Activated naive CD8-positive, alpha-beta T cell (primary cell): Measurements from ENCODE around the gene NOG.
A peak's percentile ranks its signal among the peaks of the same experiment; 100 is the strongest.

Experiments used
- H3K27ac Mint-ChIP-seq: one replicate; pipeline ENCODE4 v1.8.0; 2021; ENCODE audit warnings: mixed read lengths
- H3K27me3 Mint-ChIP-seq: one replicate; pipeline ENCODE4 v1.8.0; 2021; ENCODE audit warnings: mixed read lengths
- H3K36me3 Mint-ChIP-seq: one replicate; pipeline ENCODE4 v1.8.0; 2021; ENCODE audit warnings: mixed read lengths
- H3K4me1 Mint-ChIP-seq: one replicate; pipeline ENCODE4 v1.8.0; 2021; ENCODE audit warnings: low read depth, mixed read lengths
- H3K4me3 Mint-ChIP-seq: one replicate; pipeline ENCODE4 v1.8.0; 2021; ENCODE audit warnings: mild to moderate bottlenecking, mixed read lengths
- H3K9me3 Mint-ChIP-seq: one replicate; pipeline ENCODE4 v1.8.0; 2021; ENCODE audit warnings: low read depth, mixed read lengths

Gene NOG

DNA sequence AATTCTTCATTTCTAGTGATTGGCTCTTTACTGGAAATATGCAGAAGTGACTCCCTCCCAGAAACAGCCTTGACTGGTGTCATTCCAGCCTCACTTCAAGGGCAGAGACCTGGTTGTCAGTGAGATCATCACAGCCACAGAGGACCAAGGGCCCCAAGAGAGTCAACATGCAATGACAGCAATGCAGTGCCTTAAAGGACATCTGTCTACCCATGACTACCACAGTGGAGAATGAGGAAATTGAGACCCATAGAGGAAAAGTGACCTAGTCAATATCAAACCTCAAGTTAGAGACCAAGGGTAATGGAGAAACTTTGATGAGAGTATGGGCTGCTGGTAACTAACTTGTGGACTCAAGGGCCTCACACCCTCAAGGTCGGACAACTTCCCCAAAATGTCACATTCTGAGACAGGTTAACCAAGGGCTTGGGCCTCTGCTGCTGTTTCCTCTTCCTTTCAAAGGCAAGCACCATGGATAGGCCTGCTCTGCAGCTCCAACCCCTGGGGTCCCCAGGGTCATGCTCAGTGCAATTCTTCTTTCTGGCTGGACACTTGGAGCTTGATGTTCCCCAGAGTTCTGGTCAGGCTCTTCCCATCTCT, 11.3 kb downstream of the NOG start:
- Mint-ChIP-seq H3K4me3 (no peak overlapping the region), H3K27me3 (no peaks in the 10 kb centered on the region), H3K9me3 (no peaks in the 10 kb centered on the region), H3K36me3 (peaks cover 4% of the 10 kb centered on the region), H3K27ac (peak overlapping the region; percentile 58), H3K4me1 (peaks cover 57% of the 10 kb centered on the region)

DNA sequence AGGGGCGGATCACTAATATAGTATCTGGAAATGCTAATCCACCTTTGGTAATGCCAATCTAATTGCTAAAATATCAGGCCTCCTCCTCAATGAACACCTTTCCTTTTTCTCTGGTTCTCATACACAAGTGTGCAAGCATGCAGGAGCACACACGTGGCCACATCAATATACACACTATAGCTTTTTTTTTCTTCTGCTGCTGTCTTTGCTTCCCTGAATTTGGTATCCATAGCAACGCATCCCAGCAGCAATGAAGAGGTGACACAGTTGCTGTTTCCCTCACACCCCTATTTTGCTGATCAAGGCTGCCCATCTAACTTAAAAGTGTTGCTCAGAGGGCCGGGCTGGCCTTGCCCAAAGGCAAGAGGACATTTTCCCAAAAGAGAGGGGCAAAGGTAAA, 15.4 kb downstream of the NOG start:
- H3K27me3 Mint-ChIP-seq = no peaks in the 10 kb centered on the region
- H3K36me3 Mint-ChIP-seq = peaks cover 2% of the 10 kb centered on the region
- H3K4me1 Mint-ChIP-seq = peaks cover 18% of the 10 kb centered on the region
- no peaks in the 10 kb centered on the region for H3K9me3 Mint-ChIP-seq
- no peak overlapping the region for H3K4me3 Mint-ChIP-seq
- no peak overlapping the region for H3K27ac Mint-ChIP-seq

- no peak overlapping the region for H3K27ac Mint-ChIP-seq
- peaks cover 8% of the 10 kb centered on the region for H3K4me1 Mint-ChIP-seq
- no peak overlapping the region for H3K4me3 Mint-ChIP-seq
- no peaks in the 10 kb centered on the region for H3K27me3 Mint-ChIP-seq
- peaks cover 2% of the 10 kb centered on the region for H3K36me3 Mint-ChIP-seq
- no peaks in the 10 kb centered on the region for H3K9me3 Mint-ChIP-seq
Observed at GRCh38 chr17:56610321-56610720, 16.8 kb downstream of the NOG start.

DNA sequence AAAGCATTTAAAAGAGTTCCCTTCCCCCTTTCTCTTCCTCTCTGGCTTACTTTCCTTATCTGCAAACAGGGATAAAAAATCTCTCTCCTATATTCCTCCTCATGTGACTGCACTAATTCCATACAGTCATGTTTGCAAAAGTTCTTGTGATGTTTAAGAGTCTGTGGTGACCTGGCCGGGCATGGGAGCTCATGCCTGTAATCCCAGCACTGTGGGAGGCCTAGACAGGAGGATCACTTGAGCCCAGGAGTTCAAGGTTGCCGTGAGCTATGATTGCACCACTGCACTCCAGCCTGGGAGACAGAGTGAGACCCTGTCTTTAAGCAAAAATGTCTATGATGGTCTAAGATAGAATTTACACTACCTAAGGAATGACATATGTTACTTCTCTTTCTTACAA, 19.6 kb downstream of the NOG start:
- no peaks in the 10 kb centered on the region for H3K4me1 Mint-ChIP-seq
- no peaks in the 10 kb centered on the region for H3K27me3 Mint-ChIP-seq
- no peak overlapping the region for H3K27ac Mint-ChIP-seq
- no peaks in the 10 kb centered on the region for H3K36me3 Mint-ChIP-seq
- no peak overlapping the region for H3K4me3 Mint-ChIP-seq
- H3K9me3 Mint-ChIP-seq = no peaks in the 10 kb centered on the region

- H3K27ac Mint-ChIP-seq = no peak overlapping the region
- no peaks in the 10 kb centered on the region for H3K9me3 Mint-ChIP-seq
- no peaks in the 10 kb centered on the region for H3K27me3 Mint-ChIP-seq
- H3K4me3 Mint-ChIP-seq = no peak overlapping the region
- H3K36me3 Mint-ChIP-seq = no peaks in the 10 kb centered on the region
- H3K4me1 Mint-ChIP-seq = no peaks in the 10 kb centered on the region
Observed at GRCh38 chr17:56614522-56614921, 21.0 kb downstream of the NOG start.

- Mint-ChIP-seq H3K27me3 (no peaks in the 10 kb centered on the region), H3K4me1 (no peaks in the 10 kb centered on the region), H3K27ac (no peak overlapping the region), H3K36me3 (no peaks in the 10 kb centered on the region), H3K9me3 (no peaks in the 10 kb centered on the region), H3K4me3 (no peak overlapping the region)
Observed at GRCh38 chr17:56616239-56616638, 22.7 kb downstream of the NOG start.

GRCh38 chr17:56623383-56623782, 29.9 kb downstream of the NOG start:
- Mint-ChIP-seq H3K36me3 (no peaks in the 10 kb centered on the region), H3K4me1 (no peaks in the 10 kb centered on the region), H3K9me3 (no peaks in the 10 kb centered on the region), H3K4me3 (no peak overlapping the region), H3K27me3 (no peaks in the 10 kb centered on the region), H3K27ac (no peak overlapping the region)

DNA sequence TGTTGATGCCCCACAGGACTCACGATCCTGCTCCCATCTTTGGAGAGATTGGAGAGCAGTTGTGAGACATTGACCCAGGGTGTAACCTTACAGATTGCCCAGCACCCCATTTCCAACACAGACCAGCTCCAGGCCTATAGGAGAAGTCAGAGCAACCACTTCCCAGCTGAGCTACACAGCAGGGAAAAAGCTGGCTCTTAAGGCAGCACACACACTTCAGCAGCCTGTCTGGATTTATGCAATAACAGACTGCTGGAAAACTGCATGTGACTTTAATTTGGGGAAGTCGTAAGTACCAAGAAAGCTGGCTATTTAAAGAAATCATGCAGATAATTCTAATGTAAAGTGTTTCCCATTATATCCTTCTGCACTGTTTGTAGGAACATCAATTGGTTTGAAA, 30.8 kb downstream of the NOG start:
- no peaks in the 10 kb centered on the region for H3K4me1 Mint-ChIP-seq
- no peaks in the 10 kb centered on the region for H3K27me3 Mint-ChIP-seq
- no peak overlapping the region for H3K4me3 Mint-ChIP-seq

DNA sequence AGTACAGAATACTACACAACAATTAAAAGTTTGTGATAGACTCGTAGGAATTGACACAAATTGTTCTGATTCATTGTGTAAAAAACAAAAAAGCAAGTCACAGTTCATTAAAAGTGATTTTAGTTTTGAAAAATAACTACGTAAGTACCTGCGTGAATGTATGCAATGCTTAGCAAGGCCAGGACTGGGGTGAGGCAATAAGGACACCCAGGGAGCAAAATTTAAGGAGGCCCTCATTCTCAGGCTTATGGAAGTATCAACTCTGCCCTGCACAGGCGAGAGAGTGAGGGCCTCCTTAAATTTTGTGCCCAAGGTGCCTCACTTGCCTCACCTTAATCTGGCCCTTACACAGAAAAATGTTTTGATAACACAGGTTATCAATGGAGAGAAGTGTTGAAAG, 31.4 kb downstream of the NOG start:
- Mint-ChIP-seq H3K27me3 (no peaks in the 10 kb centered on the region), H3K27ac (no peak overlapping the region), H3K4me1 (peaks cover under 1% of the 10 kb centered on the region), H3K9me3 (no peaks in the 10 kb centered on the region), H3K4me3 (no peak overlapping the region), H3K36me3 (no peaks in the 10 kb centered on the region)

More for the DNA sequence above, 30.8 kb downstream of the NOG start:
- H3K27ac Mint-ChIP-seq = no peak overlapping the region
- no peaks in the 10 kb centered on the region for H3K36me3 Mint-ChIP-seq
- H3K9me3 Mint-ChIP-seq = no peaks in the 10 kb centered on the region

DNA sequence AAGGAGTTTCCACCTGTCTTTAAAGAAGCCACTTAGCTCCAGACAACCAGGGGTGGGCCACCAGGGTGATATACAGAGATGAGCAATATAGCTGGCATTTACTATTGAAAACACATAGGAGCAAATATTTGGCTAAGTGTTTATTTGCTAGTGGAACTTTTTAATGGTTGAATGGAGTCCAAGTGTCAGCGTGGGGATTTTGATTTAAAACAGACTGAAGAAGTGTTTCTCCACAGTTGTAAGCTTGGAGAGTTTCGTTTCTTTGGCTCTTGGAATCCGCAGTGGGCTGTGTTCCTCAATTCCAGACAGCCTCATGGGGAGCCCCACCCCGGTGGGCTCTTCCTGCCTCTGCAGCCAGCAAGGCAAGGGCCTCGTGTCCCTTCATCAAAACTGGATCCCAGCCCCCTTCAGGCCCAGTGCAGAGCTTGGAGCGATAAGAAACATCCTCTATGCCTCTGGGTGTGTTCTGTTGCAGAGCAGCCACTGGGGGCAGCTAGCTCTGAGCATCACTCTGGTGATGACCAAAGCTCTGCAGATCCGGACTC, 36.1 kb downstream of the NOG start:
- H3K27me3 Mint-ChIP-seq = no peaks in the 10 kb centered on the region
- no peak overlapping the region for H3K4me3 Mint-ChIP-seq
- peaks cover 3% of the 10 kb centered on the region for H3K4me1 Mint-ChIP-seq
- H3K36me3 Mint-ChIP-seq = no peaks in the 10 kb centered on the region
- no peaks in the 10 kb centered on the region for H3K9me3 Mint-ChIP-seq
- H3K27ac Mint-ChIP-seq = no peak overlapping the region

DNA sequence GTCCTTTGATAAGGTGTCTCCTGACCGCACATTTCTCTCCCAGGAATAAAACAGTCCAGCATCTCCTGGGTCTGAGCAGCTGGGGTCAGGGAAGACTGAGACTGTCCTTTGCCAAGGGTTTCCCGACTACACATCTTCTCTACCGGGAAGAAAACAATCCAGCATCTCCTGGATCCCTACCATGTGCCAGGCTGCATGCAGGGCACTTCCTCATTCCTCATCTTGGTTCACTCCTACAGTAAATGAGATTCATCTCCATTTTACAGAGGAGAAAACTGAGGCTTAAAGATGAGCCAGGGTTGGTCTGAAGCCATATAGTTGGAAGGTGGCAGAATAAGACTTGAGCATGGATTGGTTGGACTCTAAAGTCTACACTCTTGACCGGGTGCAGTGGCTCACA, 36.7 kb downstream of the NOG start:
- Mint-ChIP-seq H3K9me3 (no peaks in the 10 kb centered on the region), H3K27ac (no peak overlapping the region), H3K36me3 (no peaks in the 10 kb centered on the region), H3K27me3 (no peaks in the 10 kb centered on the region), H3K4me1 (peaks cover 3% of the 10 kb centered on the region), H3K4me3 (no peak overlapping the region)

DNA sequence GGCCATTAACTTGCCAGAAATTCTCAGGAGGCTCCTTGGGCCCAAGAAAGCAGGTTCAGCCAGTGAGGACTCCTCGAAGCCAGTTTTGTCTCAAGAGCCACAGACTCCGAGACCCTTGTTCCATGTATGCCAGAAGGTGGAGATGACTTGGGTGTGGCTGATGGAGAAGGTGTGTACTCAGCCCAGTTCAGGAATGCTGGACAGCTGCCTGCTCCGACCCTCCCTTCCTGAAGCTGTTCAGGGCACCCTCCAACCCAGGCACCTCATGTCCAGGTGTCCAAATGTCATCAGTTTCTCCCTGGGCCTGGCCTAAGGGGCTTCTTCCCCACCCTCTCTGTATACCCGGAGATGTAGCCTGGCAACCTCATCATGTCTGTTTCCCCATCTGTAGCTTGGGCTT, 40.2 kb downstream of the NOG start:
- H3K36me3 Mint-ChIP-seq = no peaks in the 10 kb centered on the region
- no peaks in the 10 kb centered on the region for H3K9me3 Mint-ChIP-seq
- H3K4me1 Mint-ChIP-seq = peaks cover 3% of the 10 kb centered on the region
- no peaks in the 10 kb centered on the region for H3K27me3 Mint-ChIP-seq
- H3K27ac Mint-ChIP-seq = no peak overlapping the region
- H3K4me3 Mint-ChIP-seq = no peak overlapping the region

DNA sequence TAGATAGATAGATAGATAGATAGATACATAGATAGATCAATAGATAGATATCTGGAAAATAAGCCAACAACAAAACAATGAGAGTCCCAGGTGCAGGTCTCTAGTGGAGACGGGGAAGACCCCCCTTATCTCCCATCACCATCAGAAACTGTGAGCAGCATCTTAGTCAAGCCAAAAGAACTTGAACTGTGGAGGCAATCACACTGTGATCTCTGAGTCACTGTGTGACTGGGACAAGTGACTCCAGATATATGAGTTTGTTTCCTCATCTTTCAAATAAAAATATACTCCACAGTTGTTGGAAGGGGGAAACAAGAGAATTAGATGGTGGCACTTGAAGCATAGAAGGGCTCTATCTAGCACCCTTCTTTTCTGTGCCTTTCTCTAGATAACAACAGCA, 42.1 kb downstream of the NOG start:
- H3K27me3 Mint-ChIP-seq = no peaks in the 10 kb centered on the region
- H3K4me1 Mint-ChIP-seq = peaks cover 6% of the 10 kb centered on the region
- no peaks in the 10 kb centered on the region for H3K36me3 Mint-ChIP-seq
- no peak overlapping the region for H3K4me3 Mint-ChIP-seq
- H3K9me3 Mint-ChIP-seq = no peaks in the 10 kb centered on the region
- no peak overlapping the region for H3K27ac Mint-ChIP-seq

- no peak overlapping the region for H3K4me3 Mint-ChIP-seq
- H3K36me3 Mint-ChIP-seq = no peaks in the 10 kb centered on the region
- no peak overlapping the region for H3K27ac Mint-ChIP-seq
- no peaks in the 10 kb centered on the region for H3K9me3 Mint-ChIP-seq
- H3K4me1 Mint-ChIP-seq = peaks cover 6% of the 10 kb centered on the region
- H3K27me3 Mint-ChIP-seq = no peaks in the 10 kb centered on the region
Observed at GRCh38 chr17:56636265-56636664, 42.8 kb downstream of the NOG start.

DNA sequence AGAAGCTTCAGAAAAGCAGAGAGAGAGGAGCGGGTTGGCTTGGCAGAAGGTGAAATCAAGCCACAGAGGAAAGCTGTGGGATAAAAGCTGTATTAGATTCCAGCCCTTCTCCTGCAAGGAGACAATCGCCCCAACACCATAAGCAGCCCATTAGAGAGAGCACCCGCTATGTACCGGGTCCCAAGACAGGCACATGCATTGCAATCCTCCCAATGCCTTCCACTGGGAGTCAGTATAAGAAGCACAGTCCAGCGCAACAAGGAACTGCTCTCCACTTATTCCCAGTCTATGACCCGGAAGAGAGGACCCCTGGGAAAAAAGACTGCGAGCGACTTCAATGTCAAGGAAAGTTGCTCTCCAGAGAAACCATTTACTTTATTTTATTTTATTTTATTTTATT, 43.8 kb downstream of the NOG start:
- Mint-ChIP-seq H3K27me3 (no peaks in the 10 kb centered on the region), H3K9me3 (no peaks in the 10 kb centered on the region), H3K4me1 (peaks cover 6% of the 10 kb centered on the region), H3K36me3 (no peaks in the 10 kb centered on the region), H3K27ac (no peak overlapping the region), H3K4me3 (no peak overlapping the region)

- Mint-ChIP-seq H3K27ac (no peak overlapping the region), H3K27me3 (no peaks in the 10 kb centered on the region), H3K9me3 (no peaks in the 10 kb centered on the region), H3K36me3 (no peaks in the 10 kb centered on the region), H3K4me3 (no peak overlapping the region), H3K4me1 (peaks cover 6% of the 10 kb centered on the region)
Observed at GRCh38 chr17:56638591-56639051, 45.1 kb downstream of the NOG start.
